ENCODE data around the gene GPNMB.

GRCh38 chr7:23298141-23298881, 51.7 kb downstream of the GPNMB start:
- TF ChIP-seq JUND (IDR thresholded peaks at IDR 0.05): no peak
- no peak for TF ChIP-seq ZBTB33 (IDR thresholded peaks at IDR 0.05)
- no peak for TF ChIP-seq CTCF (IDR thresholded peaks at IDR 0.05; ENCODE audit: low read depth, low read length, missing input control)
- TF ChIP-seq REST (IDR thresholded peaks at IDR 0.05): no peak
- TF ChIP-seq SP1 (IDR thresholded peaks at IDR 0.05): no peak
- TF ChIP-seq GABPA (IDR thresholded peaks at IDR 0.05 in 1 of 2, conservative IDR thresholded peaks at IDR 0.05 in 1 of 2): no peak
- no peak for TF ChIP-seq HNF4G (IDR thresholded peaks at IDR 0.05)
- TF ChIP-seq ATF3 (IDR thresholded peaks at IDR 0.05): no peak
- no peak for TF ChIP-seq YY1 (IDR thresholded peaks at IDR 0.05)
- TF ChIP-seq TAF1 (conservative IDR thresholded peaks at IDR 0.05): no peak
- no peak for TF ChIP-seq FOXA2 (IDR thresholded peaks at IDR 0.05)
- TF ChIP-seq MAX (IDR thresholded peaks at IDR 0.05): no peak
- no peak for TF ChIP-seq RAD21 (IDR thresholded peaks at IDR 0.05)
- TF ChIP-seq EGR1 (IDR thresholded peaks at IDR 0.05; ENCODE audit: low read depth in 2 of 2): no peak

All from liver (tissue), 3 donors.